Measurements from ENCODE around the gene OR14I1.

OR14I1 gene

GRCh38 chr1:248702714-248703113, at the start of gene OR14I1:
TSS of gene OR14I1 (minus strand) at chr1:248702766.
- no peak for DNase-seq (ENCODE audit: extremely low read depth, low read depth)
- TF ChIP-seq, protein P1, sequence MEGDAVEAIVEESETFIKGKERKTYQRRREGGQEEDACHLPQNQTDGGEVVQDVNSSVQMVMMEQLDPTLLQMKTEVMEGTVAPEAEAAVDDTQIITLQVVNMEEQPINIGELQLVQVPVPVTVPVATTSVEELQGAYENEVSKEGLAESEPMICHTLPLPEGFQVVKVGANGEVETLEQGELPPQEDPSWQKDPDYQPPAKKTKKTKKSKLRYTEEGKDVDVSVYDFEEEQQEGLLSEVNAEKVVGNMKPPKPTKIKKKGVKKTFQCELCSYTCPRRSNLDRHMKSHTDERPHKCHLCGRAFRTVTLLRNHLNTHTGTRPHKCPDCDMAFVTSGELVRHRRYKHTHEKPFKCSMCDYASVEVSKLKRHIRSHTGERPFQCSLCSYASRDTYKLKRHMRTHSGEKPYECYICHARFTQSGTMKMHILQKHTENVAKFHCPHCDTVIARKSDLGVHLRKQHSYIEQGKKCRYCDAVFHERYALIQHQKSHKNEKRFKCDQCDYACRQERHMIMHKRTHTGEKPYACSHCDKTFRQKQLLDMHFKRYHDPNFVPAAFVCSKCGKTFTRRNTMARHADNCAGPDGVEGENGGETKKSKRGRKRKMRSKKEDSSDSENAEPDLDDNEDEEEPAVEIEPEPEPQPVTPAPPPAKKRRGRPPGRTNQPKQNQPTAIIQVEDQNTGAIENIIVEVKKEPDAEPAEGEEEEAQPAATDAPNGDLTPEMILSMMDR (IDR thresholded peaks at IDR 0.05; ENCODE audit: low read depth, low read length, missing control alignments), result no peak
- no peak within 1 kb of the TSS for H3K4me3 ChIP-seq (replicated peaks; ENCODE audit: low read depth, low read length)

- H3K4me3 ChIP-seq (replicated peaks; ENCODE audit: low read depth, low read length), result no peak overlapping the region
- no peak for DNase-seq (ENCODE audit: extremely low read depth, low read depth)
- TF ChIP-seq, protein P1 (IDR thresholded peaks at IDR 0.05; ENCODE audit: low read depth, low read length, missing control alignments), result no peak
These were observed 49.1 kb upstream of the OR14I1 start for GRCh38 chr1:248751635-248752034.

DNA sequence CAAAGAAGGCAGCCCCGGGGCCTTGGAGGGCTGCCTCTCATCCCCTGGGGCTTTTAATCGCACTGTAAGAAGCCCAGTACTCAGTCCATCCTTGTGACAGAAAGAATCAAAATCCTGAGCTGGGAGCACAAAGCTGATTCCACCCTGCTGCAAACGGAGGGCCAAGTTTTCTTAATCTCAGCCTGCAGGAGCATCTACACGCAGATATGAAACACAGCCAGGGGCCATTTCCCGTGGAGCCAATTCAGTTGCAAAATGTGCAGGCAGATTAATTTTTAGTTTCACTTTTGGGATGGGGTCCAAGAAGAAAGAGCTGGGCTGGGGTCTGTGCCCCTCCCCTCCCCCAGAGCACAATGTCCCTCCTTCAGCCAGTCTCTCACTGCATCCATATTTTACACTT, 48.6 kb upstream of the OR14I1 start:
- no peak for DNase-seq (ENCODE audit: extremely low read depth, low read depth)
- H3K4me3 ChIP-seq (replicated peaks; ENCODE audit: low read depth, low read length), result no peak overlapping the region
- TF ChIP-seq, protein P1 (IDR thresholded peaks at IDR 0.05; ENCODE audit: low read depth, low read length, missing control alignments), result no peak

DNA sequence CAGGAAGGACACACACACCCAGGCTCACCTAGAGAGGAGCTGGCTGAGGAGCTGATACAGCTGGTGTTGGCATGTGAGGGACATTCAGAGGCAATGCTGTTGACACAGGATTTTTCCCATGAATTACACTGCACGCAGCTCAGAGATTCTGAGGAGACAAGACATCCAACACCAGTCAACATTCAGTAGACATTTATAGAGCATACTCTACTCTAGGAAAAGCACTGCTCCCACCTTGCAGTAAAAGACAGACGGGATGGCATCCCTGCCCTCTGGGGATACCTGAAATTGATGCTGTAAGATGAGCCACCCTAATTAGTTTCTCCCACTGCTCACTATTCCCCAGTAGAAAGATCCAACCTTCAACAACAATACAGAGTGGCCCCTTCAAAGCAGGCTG, 47.9 kb upstream of the OR14I1 start:
- TF ChIP-seq, protein P1 (IDR thresholded peaks at IDR 0.05; ENCODE audit: low read depth, low read length, missing control alignments), result no peak
- no peak for DNase-seq (ENCODE audit: extremely low read depth, low read depth)

GRCh38 chr1:248748211-248748610, 45.6 kb upstream of the OR14I1 start:
- no peak for DNase-seq (ENCODE audit: extremely low read depth, low read depth)
- no peak overlapping the region for H3K4me3 ChIP-seq (replicated peaks; ENCODE audit: low read depth, low read length)
- TF ChIP-seq, protein P1 (IDR thresholded peaks at IDR 0.05; ENCODE audit: low read depth, low read length, missing control alignments), result no peak

More for the DNA sequence above, 47.9 kb upstream of the OR14I1 start:
- no peak overlapping the region for H3K4me3 ChIP-seq (replicated peaks; ENCODE audit: low read depth, low read length)

GRCh38 chr1:248740876-248741275, 38.3 kb upstream of the OR14I1 start:
- no peak for DNase-seq (ENCODE audit: extremely low read depth, low read depth)
- TF ChIP-seq, protein P1 (IDR thresholded peaks at IDR 0.05; ENCODE audit: low read depth, low read length, missing control alignments), result no peak
- H3K4me3 ChIP-seq (replicated peaks; ENCODE audit: low read depth, low read length), result no peak overlapping the region

DNA sequence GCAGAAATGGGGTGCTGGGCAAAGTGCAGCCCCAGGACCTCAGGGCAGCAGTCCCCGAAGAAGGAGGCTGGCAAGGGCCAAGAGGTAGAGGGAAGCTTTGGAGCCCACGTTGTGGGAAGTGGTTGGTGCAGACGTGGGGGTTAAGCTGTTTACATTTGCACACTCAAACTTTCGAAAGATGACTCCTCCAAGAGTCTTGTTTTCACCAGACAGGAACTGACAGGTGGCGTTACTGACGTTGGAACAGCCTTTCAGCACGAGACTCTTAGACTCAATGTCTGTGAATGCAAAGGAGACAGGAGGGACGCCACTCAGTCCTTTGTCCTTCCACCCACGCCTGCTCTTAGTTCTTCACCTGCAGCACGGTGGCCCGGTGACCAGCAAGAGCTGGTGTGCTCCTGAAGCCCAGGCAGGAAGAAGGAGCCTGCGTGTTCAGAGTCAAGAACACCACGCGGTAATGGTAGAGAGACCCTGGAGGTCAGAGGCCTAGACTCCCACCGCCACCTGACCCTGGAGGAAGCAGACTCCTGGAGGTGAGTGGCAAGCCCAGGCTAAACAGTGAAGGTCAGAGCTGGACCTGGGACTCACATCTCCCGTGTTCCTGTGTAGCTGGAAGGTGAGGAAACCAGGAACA, 37.1 kb upstream of the OR14I1 start:
- TF ChIP-seq, protein P1 (IDR thresholded peaks at IDR 0.05; ENCODE audit: low read depth, low read length, missing control alignments), result no peak
- H3K4me3 ChIP-seq (replicated peaks; ENCODE audit: low read depth, low read length), result no peak overlapping the region
- no peak for DNase-seq (ENCODE audit: extremely low read depth, low read depth)
